ENCODE data around the gene SKIC8.
A peak's percentile ranks its signal among the peaks of the same experiment; 100 is the strongest.
"Not testable (repeated sequence)": the region's sequence is repeated elsewhere in the genome, so short reads cannot be mapped to it uniquely, and the experiment has no call there.

SKIC8 gene

GRCh38 chr15:78249131-78249530 is 50.3 kb downstream of the SKIC8 start:
- DNase-seq, result no peak

- no peak for DNase-seq
Measured at GRCh38 chr15:78247911-78248310, 51.5 kb downstream of the SKIC8 start.

GRCh38 chr15:78245976-78246620 is 53.3 kb downstream of the SKIC8 start:
- DNase-seq, result not testable (repeated sequence)

GRCh38 chr15:78245392-78245791 is 54.0 kb downstream of the SKIC8 start:
- not testable (repeated sequence) for DNase-seq

GRCh38 chr15:78244893-78245292 is 54.5 kb downstream of the SKIC8 start:
- DNase-seq, result no peak

- DNase-seq, result no peak
Measured at GRCh38 chr15:78244101-78244500, 55.3 kb downstream of the SKIC8 start.

GRCh38 chr15:78243491-78243941 is 55.9 kb downstream of the SKIC8 start:
- DNase-seq, result no peak

- DNase-seq, result no peak
Measured at GRCh38 chr15:78243058-78243457, 56.4 kb downstream of the SKIC8 start.

- peak in 1 of 2 donors; percentile 33 for DNase-seq
Measured at GRCh38 chr15:78242128-78242527, 57.3 kb downstream of the SKIC8 start.

- DNase-seq, result peak; percentile 88 to 91
Measured at GRCh38 chr15:78241017-78241416, 58.4 kb downstream of the SKIC8 start.

- DNase-seq, result no peak
Measured at GRCh38 chr15:78239811-78240210, 59.6 kb downstream of the SKIC8 start.

- DNase-seq, result no peak
Measured at GRCh38 chr15:78237146-78237545, 62.3 kb downstream of the SKIC8 start.

- DNase-seq, result no peak
Measured at GRCh38 chr15:78236491-78236890, 62.9 kb downstream of the SKIC8 start.

GRCh38 chr15:78234515-78235040 is 64.8 kb downstream of the SKIC8 start, which contains the start of gene ACSBG1:
Gene ACSBG1 (minus strand): TSS chr15:78234565. CDS start chr15:78234501, 64 bp downstream.
- no peak for DNase-seq

- no peak for DNase-seq
Measured at GRCh38 chr15:78233496-78233895, 65.9 kb downstream of the SKIC8 start.

Data from stimulated activated CD4-positive, alpha-beta T cell treated with anti-CD3 and anti-CD28 coated beads, Interleukin-2, amount 100 ng/mL, for 24 hours (primary cell).